ENCODE data around the gene NEGR1. TPM values are rescaled to one million over a fixed set of nuclear protein-coding genes. Genes with fewer than 3 reads are reported as not detected.

Gene NEGR1
- total and polyA plus RNA-seq, 9 of the 15 experiments (the other 6 are each of a cell fraction or from before 2014, with no cell fraction given): not detected

- intact Hi-C loops (cut with micrococcal nuclease): no loop called here
- TF ChIP-seq NR4A1 (CRISPR knock-in tag; IDR thresholded peaks at IDR 0.05) (no peak), NR4A1 (tag; IDR thresholded peaks at IDR 0.05) (no peak), PHB (CRISPR knock-in tag; IDR thresholded peaks at IDR 0.05) (no peak), NBN (IDR thresholded peaks at IDR 0.05; ENCODE audit: low read depth) (no peak), SIN3B (IDR thresholded peaks at IDR 0.05; ENCODE audit: low read depth) (no peak)
Observed at GRCh38 chr1:71787699-71788098, 494.6 kb downstream of the NEGR1 start.

GRCh38 chr1:71786218-71786617 is 496.1 kb downstream of the NEGR1 start:
- no peak for ATAC-seq
- POLR2A ChIA-PET: no interaction called here
- TF ChIP-seq ASH1L (IDR thresholded peaks at IDR 0.05; ENCODE audit: borderline replicate concordance, low read depth, partially characterized antibody) (no peak), SRSF1 (IDR thresholded peaks at IDR 0.05; ENCODE audit: low read depth, low read length) (no peak), KDM4B (IDR thresholded peaks at IDR 0.05; ENCODE audit: borderline replicate concordance in 2 of 2, low read depth in 1 of 2) (no peak), ZNF75A (CRISPR knock-in tag; IDR thresholded peaks at IDR 0.05) (no peak)

More at GRCh38 chr1:71787699-71788098, 494.6 kb downstream of the NEGR1 start:
- CTCF ChIA-PET (ENCODE audit: low intra/inter-chr PET ratio): no interaction called here
- Histone ChIP-seq H3K4me3 (no peak overlapping the region), H3K9me3 (replicated peaks; ENCODE audit: control insufficient read depth, insufficient read depth, low read depth, low read length) (0 out of 2 replicates have a peak, but pooled peaks cover 3% of the 10 kb centered on the region), H3K4me2 (ENCODE audit: insufficient read depth, low read length) (no peak overlapping the region), H4K20me1 (replicated peaks; ENCODE audit: control insufficient read depth, insufficient read depth, low read length) (no peaks in the 10 kb centered on the region), H3K9ac (ENCODE audit: insufficient read depth in 1 of 2, low read depth in 2 of 2, low read length in 2 of 2) (no peak overlapping the region), H3K27ac (ENCODE audit: extremely low read depth, low read depth, low read length) (no peak overlapping the region), H3K36me3 (ENCODE audit: control insufficient read depth, insufficient read depth, low read length) (no peaks in the 10 kb centered on the region), H3K79me2 (ENCODE audit: control insufficient read depth, insufficient read depth, low read length) (no peaks in the 10 kb centered on the region), H2AFZ (ENCODE audit: low read depth, low read length) (no peak overlapping the region), H3K4me1 (replicated peaks in 1 of 2; ENCODE audit: control insufficient read depth in 2 of 2, insufficient read depth in 2 of 2, low read length in 2 of 2) (no peaks in the 10 kb centered on the region), H3K27me3 (ENCODE audit: control insufficient read depth in 2 of 2, insufficient read depth in 2 of 2, low read length in 2 of 2) (no peaks in the 10 kb centered on the region), H3K9me1 (ENCODE audit: control insufficient read depth, insufficient read depth, low read length) (no peaks in the 10 kb centered on the region)
- DNase-seq (ENCODE audit: extremely low read depth in 1 of 4, low spot score in 3 of 4) (no peak), ATAC-seq (no peak), FAIRE-seq (no peak)
- in situ Hi-C loops (cut with MboI): no loop called here
- BruUV-seq (replicated peaks): no TSS peak
- POLR2A ChIA-PET: no interaction called here
- 0% methylated on average over 1 of the region's 1 CpG for WGBS (ENCODE audit: insufficient coverage, low coverage, missing lambda C conversion rate)

More at GRCh38 chr1:71786218-71786617, 496.1 kb downstream of the NEGR1 start:
- Histone ChIP-seq H3K4me3 (no peak overlapping the region), H3K4me1 (replicated peaks in 1 of 2; ENCODE audit: control insufficient read depth in 2 of 2, insufficient read depth in 2 of 2, low read length in 2 of 2) (no peaks in the 10 kb centered on the region), H3K9ac (ENCODE audit: insufficient read depth in 1 of 2, low read depth in 2 of 2, low read length in 2 of 2) (no peak overlapping the region), H2AFZ (ENCODE audit: low read depth, low read length) (no peak overlapping the region), H3K36me3 (ENCODE audit: control insufficient read depth, insufficient read depth, low read length) (no peaks in the 10 kb centered on the region), H3K9me3 (replicated peaks; ENCODE audit: control insufficient read depth, insufficient read depth, low read depth, low read length) (0 out of 2 replicates have a peak, but pooled peaks cover 3% of the 10 kb centered on the region), H3K27ac (ENCODE audit: extremely low read depth, low read depth, low read length) (no peak overlapping the region), H4K20me1 (replicated peaks; ENCODE audit: control insufficient read depth, insufficient read depth, low read length) (no peaks in the 10 kb centered on the region), H3K79me2 (ENCODE audit: control insufficient read depth, insufficient read depth, low read length) (no peaks in the 10 kb centered on the region), H3K9me1 (ENCODE audit: control insufficient read depth, insufficient read depth, low read length) (no peaks in the 10 kb centered on the region), H3K4me2 (ENCODE audit: insufficient read depth, low read length) (no peak overlapping the region), H3K27me3 (ENCODE audit: control insufficient read depth in 2 of 2, insufficient read depth in 2 of 2, low read length in 2 of 2) (no peaks in the 10 kb centered on the region)
- CTCF ChIA-PET (ENCODE audit: low intra/inter-chr PET ratio): no interaction called here
- FAIRE-seq (no peak), DNase-seq (ENCODE audit: extremely low read depth in 1 of 4, low spot score in 3 of 4) (no peak)
- 0% methylated on average over 1 of the region's 1 CpG for WGBS (ENCODE audit: insufficient coverage, low coverage, missing lambda C conversion rate)
- in situ Hi-C loops (cut with MboI): no loop called here
- intact Hi-C loops (cut with micrococcal nuclease): no loop called here
- BruUV-seq (replicated peaks): no TSS peak
